ENCODE measurements around the gene DNAJC13.
"Not testable (repeated sequence)": the region's sequence is repeated elsewhere in the genome, so short reads cannot be mapped to it uniquely, and the experiment has no call there.

DNAJC13 gene

DNA sequence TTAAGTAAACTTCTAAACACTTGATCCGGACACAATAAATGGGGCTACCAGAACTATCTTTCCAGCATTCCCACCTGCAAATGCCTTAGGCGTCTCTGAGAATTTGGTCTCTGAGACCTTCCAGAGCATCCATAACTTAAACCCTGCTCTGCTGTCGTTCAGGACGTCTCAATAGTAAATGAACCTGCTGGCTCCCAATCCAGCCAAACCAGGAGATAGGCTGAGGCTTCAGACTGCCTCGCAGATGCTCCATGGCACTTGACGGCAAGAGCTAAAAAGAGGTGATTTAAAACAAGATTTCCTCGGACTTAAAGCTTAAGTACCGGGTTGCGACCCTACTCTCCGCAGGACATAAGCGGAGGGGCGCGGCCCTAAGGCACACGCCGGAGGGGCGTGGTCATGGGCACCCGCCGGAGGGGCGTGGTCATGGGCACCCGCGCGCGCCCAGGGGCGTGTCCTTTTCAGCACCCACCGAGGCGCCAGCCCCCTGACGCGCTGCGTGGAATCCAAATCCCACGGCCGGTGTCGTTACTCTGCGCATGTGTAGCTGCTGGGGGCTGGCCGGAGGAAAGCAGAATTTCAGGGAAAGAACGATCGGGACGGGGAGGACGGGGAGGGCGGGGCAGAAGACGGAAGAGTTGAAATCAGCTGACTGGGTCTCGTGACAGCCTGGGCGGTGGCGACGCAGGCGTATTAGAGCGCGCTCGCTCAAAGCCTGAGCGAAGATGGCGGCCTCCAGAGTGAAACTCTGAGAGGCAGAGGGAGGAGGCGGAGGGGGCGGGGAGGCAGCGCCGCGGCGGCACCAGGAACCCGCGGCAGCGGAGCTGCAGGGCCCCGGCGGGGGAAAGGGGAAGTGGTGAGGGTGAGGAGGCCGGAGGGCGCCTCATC lies at the start of gene DNAJC13:
Gene DNAJC13 (plus strand): TSS at position 696 of the 888 bp plus-strand sequence. CDS start 17,049 bp downstream, outside the sequence.
- DNase-seq, result peak; percentile 94

DNA sequence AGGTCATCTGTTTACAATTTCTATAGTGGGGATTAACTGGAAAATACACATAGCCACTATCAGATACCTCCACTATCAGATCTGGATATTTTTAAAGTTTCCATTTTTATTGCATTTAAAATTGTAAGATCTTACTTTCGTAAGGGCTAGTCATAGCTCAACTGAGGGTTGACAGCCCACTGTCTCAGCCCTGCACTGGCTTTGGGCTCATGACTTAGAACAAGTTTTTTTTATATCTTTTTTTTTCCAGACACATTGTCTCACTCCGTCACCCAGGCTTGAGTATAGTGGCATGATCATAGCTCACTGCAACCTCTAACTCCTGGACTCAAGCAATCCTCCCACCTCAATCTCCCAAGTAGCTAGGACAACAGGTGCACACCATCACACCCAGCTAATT lies 48.8 kb upstream of the DNAJC13 start:
- no peak for DNase-seq

DNA sequence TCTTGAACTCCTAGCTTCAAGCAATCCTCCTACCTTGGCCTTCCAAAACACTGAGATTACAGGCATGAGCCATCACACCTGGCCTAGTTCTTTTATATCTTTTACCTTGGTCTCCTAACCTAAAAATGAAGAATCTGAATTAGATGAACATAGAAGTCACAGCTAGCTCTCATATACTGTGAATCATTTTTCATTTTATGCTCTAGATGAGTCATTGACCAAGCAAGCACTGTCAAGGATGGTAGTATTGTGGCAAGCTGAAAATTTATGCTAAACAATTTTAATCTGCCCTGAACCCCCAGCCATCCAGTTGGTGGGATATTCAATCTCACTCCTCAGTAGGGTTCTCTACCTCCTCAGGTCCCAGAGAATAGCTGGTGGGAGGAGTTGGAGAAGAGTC lies 48.3 kb upstream of the DNAJC13 start:
- DNase-seq, result no peak

DNA sequence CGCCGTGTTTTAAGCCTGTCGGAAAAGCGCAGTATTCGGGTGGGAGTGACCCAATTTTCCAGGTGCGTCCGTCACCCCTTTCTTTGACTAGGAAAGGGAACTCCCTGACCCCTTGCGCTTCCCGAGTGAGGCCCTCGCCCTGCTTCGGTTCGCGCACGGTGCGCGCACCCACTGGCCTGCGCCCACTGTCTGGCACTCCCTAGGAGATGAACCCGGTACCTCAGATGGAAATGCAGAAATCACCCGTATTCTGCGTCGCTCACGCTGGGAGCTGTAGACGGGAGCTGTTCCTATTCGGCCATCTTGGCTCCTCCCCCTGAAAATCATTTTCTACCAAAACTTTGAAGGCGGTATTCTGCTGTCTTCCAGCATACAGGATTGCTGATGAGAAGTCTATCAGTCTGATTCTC lies 40.4 kb upstream of the DNAJC13 start:
- not testable (repeated sequence) for DNase-seq

GRCh38 chr3:132378048-132378762 lies 39.1 kb upstream of the DNAJC13 start:
- no peak for DNase-seq

- DNase-seq, result no peak
Measured at GRCh38 chr3:132378846-132379245, 38.5 kb upstream of the DNAJC13 start.

DNA sequence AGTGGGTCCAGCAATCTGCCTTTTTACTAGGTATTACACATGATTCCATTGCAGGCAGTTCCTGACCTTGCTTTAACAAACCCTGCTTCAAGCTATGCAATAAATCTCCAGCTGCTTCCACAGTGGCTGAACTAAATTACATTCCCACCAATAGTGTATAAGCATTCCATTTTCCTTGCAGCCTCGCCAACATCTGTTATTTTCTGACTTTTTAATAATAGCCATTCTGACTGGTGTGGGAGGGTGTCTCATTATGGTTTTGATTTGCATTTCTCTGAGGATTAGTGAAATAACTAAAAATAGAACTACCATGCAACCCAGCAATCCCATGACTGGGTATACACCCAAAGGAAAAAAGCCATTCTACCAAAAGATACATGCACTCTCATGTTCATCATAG lies 36.4 kb upstream of the DNAJC13 start:
- DNase-seq, result no peak

DNA sequence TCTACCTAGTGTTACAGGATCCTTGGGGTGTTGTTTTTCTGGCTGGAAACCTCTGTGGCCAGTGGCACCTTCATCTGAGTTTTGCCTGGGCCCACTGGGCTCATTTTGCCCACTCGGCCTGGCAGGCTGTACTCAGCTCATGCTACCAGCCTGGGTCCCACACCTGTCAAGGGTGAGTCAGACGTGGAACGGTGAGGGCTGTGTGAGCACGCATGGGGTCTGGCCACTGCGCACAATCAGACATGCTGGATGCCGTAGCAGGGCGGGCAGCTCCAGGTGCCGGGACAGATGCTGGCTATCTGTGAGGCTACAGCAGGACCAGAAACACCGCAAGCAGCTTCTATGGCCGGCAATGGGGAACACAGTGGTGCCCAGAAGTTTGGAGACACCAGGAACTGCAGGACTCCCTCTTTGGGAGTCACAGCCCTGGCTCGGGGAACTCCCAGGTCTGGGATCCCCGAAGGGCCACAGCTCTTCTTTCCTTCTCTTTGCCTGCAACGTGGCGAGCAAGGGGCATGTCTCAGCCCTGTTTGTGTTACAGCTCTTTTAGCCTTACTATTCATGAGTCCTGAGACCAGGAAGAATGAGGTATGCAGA lies 35.9 kb upstream of the DNAJC13 start:
- no peak for DNase-seq

DNA sequence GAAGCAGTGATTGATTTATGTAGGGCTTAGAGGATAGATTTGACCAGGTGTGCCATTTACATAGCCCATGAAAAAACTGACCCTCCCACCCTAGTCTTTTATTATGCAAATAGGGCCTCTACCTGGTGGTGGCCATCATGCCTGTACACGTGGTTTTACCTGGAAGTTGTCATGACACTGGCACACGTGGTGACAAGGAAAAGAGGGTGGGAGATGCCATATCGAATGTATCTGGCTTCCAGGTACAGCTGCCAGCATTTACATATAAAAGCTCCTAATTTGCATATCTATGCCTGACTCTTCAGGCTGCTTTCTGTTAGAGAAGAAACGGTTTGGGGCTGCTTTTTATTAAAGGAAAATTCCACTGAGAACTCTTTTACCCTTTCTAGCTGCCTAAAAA lies 35.0 kb upstream of the DNAJC13 start:
- DNase-seq, result no peak

GRCh38 chr3:132382688-132383194 lies 34.6 kb upstream of the DNAJC13 start:
- no peak for DNase-seq

GRCh38 chr3:132386259-132386658 lies 31.0 kb upstream of the DNAJC13 start:
- DNase-seq, result no peak

- not testable (repeated sequence) for DNase-seq
Measured at GRCh38 chr3:132392675-132393074, 24.6 kb upstream of the DNAJC13 start.

GRCh38 chr3:132394320-132394719 lies 23.0 kb upstream of the DNAJC13 start:
- DNase-seq, result no peak

DNA sequence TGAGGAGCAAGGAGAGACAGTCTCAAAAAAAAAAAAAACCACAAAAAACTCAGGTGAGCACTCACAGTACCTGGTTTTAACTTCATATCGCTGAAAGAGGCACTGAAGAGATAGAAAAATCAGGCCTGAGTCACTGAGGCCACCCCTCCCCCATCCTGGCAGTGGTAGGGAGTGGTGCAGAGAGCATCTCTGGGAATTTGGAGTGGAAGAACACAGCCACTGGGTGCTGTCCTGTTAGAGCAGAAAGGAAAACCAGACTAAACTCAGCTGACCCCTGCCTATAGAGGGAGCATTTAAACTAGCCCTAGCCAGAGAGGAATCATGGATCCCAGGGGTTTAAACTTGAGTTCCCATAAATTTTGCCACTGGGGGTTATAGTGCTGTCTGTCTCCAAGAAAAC lies 22.2 kb upstream of the DNAJC13 start:
- no peak for DNase-seq

DNA sequence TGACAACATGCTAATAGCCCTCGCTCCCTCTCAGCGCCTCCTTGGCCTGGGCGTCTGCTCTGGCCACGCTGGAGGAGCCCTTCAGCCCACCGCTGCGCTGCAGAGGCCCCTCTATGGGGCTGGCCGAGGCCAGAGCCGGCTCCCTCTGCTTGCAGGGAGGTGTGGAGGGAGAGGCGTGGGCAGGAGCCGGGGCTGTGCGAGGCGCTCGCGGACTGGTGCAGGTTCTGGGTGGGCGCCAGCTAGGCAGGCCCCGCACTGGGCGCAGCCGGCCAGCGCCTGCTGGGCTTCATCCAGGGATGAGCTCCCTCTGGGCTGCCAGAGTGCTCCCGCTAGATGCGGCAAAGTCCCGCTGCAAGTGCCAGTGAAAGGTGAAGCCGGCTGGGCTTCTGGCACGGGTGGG lies 21.0 kb upstream of the DNAJC13 start:
- DNase-seq, result no peak

- not testable (repeated sequence) for DNase-seq
Measured at GRCh38 chr3:132396776-132397175, 20.5 kb upstream of the DNAJC13 start.

DNA sequence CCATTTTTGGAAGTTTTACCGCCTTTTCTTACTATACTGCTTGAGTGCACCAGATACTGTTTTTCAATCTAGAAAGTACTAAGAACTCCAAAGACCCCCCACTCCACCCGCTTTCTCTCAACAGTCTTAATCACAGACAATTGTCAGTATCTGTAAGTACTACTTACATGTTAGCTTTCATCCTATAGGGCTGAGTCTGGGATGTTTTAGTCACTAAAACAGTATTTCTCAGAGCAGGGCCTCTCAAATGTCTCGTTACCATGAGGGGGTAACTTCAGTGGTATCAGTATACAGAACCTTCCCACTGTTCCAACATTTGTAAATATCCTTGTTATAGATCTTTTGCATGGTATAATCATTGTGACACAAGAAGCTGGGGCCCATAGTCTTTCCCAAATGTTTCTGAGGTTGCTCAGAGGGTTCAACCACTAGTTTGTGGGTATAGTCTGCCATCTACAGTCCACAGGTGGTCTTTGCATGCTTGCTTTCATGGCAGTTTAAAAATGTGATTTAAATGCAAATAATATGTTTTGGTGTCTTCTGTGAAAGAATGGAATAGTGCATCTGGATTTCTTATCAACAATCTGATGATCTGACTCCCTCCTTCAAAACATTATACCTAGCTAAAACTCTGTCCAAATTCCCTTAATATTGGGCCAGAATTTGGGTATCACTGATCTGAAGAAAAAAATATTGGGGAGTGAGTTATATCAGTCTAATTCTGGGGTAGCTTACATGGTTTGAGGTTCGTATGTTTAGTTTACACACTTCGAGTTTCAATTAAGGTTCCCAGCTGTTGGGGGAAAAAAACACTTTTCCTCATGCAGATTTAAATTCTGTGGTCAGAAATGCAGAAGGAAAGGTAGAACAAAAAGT lies 18.0 kb upstream of the DNAJC13 start:
- DNase-seq, result peak; percentile 72

DNA sequence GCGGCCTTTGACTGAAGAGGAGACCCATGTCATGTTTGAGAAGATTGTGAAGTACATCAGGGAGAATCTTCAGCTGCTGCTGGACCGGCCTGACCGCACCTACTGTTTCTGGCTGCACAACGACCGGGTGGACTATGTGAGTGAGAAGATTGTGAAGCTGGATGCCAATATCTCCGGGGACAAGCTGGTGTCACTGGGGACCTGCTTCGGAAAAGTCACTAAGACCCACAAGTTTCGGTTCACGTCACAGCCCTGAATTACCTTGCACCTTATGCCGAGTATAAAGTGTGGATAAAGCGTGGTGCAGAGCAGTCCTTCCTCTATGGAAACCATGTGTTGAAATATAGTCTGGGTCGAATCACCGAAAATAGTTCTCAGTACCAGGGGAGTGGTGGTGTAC lies 16.0 kb upstream of the DNAJC13 start:
- DNase-seq, result no peak

GRCh38 chr3:132404276-132404675 lies 13.0 kb upstream of the DNAJC13 start:
- no peak for DNase-seq

- no peak for DNase-seq
Measured at GRCh38 chr3:132405188-132405587, 12.1 kb upstream of the DNAJC13 start.

DNA sequence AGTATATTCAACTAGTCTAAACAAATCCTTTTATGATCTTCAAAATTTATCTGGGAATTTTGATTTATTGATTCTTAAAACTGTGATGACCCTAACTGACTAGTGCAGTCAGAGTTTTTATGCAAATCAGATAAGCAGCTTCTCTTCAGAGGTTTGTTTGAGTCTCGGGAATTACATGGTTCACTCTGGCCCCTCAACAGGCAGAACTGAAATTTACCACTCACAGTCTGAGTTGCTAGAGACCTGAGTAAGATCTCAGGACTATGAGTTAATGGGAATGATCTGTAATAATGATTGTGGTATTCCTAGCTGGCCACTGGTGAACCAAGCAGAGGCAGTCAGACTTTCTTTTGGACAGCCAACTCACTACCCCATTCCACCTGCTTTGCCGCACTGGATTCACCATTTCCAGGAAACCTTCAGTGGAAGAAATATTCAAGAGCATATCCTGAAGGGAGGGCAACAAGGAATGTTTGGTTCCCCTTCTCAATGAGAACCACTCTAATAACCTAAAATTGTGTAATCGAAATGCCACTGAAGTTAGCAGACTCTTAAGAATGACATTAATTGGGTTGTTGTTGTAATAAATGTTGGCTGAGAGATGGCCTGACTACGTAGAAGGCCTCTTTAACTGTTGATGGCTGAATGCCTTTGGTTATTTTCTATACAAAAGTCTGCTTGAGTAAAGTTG lies 11.5 kb upstream of the DNAJC13 start:
- DNase-seq, result no peak

DNA sequence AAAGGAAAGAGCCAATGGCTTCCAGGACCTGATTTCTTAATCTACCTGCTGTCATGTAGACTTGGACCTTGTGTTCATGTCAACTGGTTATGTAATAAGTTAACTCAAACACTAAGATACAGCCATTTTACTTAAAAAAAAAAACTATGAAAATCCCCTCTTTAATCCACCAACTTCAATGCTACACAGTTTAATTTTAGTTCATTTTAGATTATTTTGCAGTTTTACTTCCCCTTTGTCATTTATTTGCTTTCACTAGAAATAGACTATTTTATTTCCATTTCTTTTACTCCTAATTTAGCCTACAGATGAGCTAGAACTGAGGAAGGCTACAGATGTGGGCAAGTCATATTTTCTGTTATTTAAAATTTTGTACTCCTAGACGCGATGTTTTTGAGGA lies 10.7 kb upstream of the DNAJC13 start:
- DNase-seq, result no peak
